Activated CD4-positive, alpha-beta T cell treated with anti-CD3 and anti-CD28 coated beads, Interleukin-2, amount 50 U/mL, for 24 hours (primary cell): ENCODE measurements around the gene CLDN5.

ENCODE experiments used
- DNase-seq, 2 donors: peaks; one replicate each; pipeline ENCODE4 v3.0.0-alpha.2; 2020; ENCODE audit warnings: low read depth in 1 of 2, low spot score in 1 of 2

Gene CLDN5

DNA sequence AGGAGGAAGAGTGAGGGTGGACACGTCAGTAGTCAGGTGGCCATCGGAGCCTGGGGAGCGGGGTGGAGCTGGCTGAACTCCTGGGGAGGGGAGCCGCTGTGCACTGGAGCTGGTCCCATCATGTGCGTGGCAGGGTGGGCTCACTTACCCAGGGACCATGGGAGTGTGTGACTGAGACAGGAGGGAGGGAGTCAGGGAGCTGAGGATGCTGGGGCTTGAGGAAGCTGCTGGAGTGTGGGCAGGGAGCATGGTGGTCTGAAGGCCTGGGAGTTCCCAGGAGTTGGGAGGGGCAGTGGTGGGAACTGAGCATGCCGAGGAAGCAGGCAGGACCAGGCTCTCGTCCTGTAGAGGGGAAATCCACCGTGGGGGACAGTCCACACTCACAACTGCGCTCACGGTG lies 18.0 kb downstream of the CLDN5 start:
- DNase-seq: no peak

DNA sequence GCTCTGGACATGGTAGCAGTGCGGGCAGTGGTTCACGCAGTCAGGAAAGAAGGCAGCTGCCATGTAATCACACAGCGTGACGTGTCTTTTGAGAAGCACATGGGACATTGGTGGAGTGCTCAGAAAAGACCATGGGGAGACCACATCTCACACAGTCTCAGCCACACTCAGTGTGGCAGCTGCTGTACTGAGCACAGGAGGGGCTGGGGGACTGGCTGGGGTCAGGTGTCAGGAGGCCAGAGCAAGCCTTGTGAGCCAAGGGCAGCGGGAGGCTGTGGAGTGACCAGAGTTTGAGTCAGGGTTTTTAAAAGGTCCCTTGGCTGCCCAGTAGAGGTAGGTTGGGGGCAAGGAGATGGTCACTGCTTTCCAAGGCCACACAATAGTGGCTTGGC lies 18.5 kb downstream of the CLDN5 start:
- DNase-seq: no peak

DNA sequence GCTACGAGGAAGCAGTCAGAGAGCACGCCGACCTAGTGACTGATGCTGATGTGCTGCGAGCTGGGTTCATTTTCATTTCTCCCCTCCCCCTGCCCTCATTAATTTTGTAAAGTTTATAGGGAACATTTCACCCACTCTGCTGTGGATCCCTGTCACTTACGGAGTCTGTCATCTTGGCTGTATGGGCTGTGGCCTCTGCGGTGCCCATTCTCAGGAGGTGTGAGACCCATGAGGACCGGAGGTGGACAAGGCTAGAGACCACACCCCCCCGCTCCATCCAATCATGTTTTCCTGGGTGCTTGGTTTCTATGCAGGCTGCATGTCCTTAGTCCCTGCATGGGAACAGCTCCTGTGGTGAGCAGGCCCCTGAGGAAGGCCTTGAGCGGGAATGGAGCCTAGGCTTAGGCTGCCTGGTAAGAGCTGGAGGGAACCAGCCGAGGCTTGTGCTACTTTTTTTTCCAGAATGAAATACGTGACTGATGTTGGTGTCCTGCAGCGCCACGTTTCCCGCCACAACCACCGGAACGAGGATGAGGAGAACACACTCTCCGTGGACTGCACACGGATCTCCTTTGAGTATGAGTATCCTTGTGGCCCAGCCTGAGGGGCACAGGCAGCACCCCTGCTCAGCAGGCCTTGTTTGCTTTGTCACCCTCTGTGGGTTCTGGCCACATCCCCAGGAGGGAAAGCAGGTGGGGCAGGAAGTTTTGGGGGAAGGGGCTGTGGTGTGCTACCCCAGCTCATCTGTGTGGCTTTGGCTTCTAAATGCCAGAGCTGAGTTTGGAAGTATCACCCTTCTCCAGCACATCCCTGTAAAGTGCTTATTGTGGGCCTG lies 19.1 kb downstream of the CLDN5 start:
- DNase-seq: no peak

DNA sequence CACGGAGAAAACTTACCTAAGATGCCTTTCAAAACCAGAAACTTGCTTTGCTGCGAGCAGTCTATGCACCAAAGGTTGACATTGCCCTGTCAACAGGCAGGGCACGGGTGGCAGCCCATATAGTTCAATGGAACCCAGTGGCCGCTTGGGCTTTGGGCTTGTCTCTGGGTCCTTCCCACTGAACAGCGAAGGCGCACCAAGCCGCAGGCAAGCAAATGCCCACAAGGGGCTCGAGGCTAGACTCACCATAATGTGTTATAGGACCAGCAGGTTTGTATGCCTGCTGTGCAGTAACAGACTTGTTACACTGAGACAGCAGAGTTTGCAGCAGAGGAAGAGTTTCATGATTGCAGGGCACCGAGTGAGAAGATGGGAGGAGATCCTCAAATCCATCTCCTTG lies 20.3 kb downstream of the CLDN5 start:
- no peak for DNase-seq

DNA sequence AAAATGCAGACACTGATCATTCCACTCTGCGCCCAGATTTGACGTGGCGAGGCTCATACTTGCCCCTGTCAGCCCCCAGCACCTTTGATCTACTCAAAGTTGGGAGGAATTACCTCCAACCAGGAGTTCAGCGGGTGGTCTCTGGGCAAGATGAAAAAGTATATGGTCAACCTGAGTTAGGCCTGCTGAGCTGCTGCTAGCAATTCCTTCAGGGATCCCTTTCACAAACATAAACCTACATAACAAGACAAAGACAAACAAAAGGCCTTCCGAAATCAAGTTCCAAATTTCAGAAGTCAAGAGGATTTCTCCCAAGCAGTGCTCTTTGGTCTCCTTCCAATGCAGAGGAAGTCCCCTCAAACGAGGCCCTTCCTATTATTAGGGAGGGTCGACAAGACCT lies 20.8 kb downstream of the CLDN5 start:
- no peak for DNase-seq

DNA sequence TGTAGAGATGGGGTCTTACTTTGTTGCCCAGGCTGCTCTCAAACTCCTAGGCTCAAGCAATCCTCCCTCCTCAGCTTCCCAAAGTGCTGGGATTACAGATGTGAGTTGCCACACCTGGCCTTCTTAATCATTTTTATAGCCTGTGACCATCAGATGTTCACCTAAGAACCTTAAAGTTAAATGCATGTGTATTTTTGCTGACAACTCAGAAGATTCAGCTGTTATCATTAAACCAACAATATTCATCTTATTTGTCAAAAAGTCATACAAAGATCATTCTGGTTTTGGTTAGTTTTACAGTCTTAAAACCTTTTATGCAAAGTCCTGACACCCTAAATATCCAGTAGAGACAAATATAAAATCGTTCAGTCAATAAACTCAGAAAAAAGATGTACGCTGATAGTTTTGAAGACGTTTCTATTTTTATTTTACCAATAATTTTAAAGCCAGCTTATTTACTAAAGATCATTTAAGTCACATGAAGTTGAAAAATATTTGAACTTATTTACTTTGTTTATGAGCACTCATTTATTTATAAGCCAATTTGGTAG lies 22.2 kb downstream of the CLDN5 start:
- no peak for DNase-seq

DNA sequence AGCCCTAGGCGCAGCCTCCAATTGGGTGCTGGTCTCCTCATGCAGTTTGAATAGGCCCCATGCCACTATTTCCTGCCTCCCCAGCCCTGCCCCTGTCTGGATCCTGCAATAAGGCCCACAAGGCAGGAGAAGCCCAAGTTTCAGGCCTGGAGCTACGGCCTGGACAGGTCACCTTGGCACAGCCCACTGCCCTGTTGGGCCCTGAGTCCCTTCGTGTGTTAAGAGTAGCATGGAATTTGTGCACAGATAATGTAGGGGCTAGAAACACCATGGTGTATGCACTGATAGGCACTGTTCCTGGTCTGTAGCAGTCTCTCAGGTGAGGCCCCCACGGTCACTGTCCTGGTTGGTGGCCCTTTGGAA lies 24.3 kb downstream of the CLDN5 start:
- DNase-seq: no peak

DNA sequence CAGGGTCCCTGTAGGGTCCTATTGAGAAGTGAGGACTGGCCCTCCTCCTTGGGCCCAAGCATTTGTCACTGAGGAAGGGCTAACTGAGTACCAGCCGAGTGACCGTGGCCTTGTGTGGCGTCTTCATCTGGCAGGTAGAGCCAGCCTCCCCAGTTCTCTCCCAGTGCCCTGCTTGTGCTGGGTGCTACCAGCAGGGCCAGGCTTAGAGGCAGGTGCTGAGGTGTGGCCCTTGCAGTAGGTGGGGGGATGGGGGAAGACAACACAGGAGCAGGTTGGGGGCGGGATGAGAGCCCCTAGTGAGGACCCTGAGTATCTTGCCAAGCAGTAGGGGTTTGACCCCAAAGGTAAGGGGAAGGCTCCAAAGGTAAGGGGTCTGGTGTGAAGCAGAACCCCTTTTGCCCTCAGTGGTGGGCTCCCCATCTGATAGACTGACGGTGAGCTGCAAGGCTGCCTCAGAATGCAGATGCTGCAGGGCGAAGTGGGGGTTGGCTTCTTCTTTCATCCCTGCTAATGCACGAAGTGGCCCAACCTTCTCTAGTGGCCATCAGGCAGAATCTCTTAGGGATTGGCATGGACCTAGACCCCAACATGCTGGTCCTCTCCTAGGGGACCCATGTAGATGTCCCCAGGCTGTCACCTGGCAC lies 24.9 kb downstream of the CLDN5 start:
- DNase-seq: no peak

DNA sequence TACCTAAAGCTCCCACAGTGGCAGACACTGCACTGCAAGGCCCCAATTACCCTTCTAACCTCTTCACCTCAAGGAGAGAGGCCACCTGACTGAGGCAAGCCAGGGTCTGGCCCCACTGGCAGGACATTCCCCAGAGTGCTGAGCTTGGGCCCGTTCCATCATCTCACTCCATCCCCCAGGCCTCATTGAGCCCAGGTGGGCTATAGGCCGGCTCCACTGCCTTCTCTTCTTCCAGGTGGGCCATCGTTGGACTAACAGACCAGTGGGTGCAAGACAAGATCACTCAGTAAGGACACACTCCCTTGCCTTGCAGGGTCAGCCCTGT lies 25.4 kb downstream of the CLDN5 start:
- no peak for DNase-seq

DNA sequence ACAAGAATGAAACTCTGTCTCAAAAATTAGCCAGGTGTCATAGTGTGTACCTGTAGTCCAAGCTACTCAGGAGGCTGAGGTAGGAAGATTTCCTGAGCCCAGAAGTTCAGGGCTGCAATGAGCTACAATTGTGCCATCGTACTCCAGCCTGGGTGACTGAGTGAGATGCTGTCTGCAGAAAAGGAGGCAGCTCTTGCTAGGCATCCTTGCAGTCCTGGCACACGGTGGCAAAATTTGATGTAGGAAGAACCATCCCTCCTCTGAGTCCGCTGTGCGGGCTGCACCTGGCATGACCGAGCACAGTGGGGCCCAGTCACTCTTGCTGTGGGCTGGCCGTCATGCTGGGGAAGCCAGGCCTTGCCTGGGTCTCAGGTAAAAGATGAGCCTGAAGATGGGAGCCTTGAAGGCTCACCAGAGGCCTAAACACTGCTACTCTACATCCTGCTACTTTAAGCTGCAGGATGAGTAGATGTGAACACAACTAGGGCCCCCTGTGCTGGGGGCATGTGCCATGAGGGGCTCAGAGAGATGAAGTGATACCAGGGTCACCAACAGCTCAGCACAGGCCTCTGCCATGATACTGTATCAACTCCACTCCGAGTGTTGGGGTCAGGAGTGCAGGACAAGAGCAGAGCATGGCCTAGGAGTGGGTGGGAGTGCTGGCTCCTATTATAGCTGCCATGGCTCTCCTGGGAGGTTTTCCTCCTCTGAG lies 25.9 kb downstream of the CLDN5 start:
- DNase-seq: no peak

DNA sequence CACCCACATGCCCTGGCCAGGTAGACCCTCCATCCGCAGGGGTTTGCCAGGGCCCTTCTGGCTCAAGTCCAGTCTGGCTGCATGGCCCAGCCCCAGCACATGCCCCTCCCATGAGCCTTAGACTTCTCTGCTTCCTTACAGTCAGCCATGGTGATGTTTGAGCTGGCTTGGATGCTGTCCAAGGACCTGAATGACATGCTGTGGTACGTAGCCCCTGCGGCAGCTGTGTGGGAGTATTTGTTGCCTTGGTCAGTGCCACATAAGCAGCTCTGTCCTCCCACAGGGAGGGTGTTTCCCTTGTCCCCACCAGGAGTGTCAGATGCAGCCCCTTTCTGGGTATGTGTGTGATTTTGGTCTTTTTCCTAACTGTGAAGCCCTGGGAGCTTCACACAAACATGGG lies 27.0 kb downstream of the CLDN5 start:
- no peak for DNase-seq

DNA sequence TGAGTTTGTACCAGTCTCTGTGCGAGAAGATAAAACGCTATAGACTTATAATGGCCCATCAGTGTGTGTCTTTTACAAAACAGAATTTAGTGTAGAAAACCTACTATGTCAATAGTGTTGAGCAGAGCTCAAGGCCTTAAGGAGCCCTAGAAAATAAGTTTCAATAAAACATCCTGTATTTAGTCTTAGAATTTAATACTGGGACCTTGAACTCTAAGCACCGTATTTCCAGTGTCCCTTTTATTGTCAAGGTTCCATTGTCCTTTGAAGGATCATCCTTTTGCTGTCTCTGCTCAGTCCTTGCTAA lies 27.9 kb downstream of the CLDN5 start:
- no peak for DNase-seq

DNA sequence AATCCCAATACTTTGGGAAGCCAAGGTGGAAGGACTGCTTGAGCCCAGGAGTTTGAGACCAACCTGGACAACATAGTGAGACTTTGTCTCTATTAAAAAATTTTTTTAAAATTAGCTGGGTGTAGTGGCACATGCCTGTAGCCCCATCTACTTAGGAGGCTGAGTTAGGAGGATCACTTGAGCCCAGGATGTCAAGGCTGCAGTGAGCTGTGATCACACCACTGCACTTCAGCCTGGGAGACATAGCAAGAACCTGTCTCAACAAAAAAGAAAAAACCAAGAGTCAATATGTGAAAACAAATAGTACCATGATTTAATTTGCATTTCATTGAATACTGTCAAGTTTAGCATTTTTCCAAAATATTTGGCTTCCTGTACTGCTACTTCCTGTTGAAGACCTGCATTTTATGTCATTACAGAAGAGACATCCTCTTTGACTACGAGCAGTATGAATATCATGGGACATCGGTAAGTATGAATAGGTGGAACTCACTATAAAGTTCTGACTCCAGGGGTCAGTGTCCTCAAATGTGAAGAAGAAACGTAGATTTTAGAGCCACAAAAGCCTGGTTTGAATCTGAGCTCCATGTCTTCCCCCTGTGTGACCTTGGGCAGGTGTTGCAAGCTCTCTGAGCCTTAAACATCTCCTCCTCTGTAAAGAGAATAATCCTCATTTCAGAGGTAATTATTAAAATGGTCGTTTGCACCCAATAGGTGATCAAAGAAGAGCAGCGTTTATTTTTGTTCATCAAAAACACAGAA lies 28.5 kb downstream of the CLDN5 start:
- no peak for DNase-seq

DNA sequence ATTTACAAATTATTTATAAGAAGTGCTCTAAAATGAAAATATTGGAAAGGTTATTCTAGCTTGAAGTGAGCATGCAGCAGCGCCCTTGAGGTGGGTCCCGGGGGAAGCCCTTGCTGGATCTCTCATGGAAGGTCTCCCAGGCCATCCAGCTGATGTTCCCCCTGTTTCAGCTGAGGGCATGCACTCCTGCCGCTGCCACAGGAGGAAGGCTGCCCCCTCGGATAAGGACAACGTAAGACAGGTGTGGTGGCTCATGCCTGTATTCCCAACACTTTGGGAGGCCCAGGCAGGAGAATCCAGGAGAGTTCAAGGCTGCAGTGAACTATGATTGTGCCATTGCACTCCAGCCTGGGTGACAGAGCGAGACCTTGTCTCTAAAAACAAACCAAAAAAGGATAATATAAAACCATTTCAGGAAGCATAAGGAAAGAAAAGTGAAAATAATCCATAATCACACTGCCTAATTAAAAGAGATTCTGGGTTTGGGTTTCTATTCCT lies 29.5 kb downstream of the CLDN5 start:
- no peak for DNase-seq

DNA sequence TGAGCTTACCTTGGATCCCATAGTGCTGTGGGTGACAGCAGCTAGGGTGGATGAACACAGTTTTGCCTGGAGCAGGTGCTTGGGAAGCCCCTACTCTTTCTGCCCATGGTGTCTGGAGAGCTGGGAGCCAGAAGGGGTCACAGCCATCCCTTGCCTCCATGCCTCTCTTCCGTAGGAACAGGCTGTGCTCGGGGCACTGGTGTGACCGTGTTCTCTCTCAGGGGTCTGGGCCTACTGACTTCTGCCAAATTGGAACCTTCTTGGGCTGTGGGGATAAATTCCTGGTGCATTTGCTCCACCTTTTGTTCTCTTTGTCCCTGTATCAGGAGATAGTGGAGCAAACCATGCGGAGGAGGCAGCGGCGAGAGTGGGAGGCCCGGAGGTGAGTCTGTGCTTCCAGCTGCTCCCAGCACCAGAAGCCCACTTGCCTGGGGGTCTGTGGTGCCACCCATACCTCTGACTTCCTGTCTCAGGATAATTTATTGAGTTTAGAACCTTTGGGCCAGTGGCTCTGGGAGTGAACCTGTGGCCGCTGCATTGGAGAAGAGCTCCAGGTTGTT lies 30.1 kb downstream of the CLDN5 start:
- no peak for DNase-seq

DNA sequence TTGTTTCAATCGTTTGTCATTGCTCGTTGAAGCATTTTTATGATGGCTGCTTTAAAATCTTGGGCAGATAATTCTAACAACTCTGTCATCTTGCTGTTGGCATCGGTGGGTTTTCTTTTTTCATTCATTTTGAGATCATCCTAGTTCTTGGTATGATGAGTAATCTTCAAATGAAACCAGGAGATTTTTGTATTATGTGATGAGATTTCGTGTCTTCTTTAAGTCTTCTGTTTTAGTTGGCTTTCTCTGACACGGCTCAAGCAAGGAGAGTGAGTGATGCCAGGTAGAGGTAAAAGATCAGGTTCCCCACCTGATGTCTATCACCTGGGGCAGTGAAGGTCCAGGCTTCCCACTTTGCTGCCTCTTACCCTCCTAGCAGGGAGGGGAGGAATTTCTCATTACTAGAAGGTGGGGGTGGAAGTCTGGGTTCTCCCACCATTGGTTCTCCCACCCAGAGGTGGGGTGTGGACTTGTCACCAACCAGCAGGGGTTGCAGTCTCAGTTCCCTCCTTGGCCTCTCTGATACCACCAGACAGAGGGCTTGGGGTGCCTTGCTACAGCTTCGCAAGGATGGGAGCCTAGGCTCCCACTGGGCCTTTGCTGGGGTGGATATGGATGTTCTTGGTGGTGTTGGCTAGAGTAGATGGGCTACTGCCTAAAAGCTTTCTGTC lies 31.6 kb downstream of the CLDN5 start:
- no peak for DNase-seq

DNA sequence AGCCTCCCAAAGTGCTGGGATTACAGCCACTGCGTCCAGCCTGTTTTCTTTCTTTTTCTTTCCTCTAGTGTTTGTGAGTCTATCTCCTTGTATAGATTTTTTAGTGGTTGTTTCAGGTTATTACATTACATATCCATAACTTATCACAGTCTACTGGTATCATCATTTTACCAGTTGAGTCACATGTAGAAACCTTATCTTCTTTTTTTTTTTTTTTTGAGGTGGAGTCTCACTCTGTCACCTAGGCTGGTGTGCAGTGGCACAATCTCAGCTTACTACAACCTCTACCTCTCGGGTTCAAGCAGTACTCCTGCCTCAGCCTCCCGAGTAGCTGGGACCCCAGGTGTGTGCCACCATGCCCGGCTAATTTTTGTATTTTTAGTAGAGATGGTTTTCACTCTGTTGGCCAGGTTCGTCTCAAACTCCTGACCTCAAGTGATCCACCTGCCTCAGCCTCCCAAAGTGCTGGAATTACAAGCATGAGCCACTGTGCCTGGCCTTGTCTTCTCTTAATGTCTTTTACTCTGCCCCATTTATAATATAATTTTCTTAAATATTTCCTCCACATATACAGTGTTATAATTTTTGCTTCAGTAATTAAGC lies 33.5 kb downstream of the CLDN5 start:
- no peak for DNase-seq

DNA sequence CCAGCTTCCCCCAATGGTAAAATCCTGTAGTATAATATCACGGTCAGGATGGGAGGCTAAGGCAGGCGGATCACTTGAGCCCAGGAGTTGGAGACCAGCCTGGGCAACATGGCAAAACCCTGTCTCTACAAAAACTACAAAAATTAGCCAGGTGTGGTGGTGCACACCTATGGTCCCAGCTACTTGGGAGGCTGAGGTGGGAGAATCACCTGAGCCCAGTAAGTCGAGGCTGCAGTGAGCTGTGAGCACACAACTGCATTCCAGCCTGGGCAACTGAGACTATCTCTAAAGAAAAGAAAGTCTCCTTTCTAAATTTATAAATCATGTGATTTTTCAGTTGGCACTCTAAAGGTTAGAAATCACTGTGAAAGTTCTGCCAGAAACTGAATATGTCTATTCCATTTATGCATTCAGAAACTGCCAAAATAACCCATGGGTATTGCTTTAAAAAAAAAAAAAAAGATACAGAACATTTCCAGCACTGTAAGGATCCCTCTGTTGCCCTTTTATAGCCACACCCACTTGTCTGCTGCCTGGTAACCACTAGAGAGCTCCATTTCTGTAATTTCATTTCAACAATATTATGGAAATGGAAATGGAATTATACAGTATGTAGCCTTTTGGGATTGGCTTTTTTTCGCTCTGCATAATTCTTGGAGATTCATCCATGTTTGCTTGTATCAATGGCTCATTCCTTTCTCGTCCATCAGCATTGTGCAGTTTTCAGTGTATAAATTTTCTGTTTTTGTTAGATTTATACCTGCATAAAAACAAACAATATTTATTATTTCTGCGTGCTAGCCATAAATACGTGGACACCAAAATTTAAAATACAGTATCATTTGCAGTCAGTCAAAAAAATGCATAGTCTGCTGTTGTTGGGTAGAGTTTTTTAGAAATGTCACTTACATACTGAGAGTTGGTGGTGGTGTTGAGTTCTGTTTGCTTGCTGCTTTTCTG lies 35.0 kb downstream of the CLDN5 start:
- DNase-seq: no peak

DNA sequence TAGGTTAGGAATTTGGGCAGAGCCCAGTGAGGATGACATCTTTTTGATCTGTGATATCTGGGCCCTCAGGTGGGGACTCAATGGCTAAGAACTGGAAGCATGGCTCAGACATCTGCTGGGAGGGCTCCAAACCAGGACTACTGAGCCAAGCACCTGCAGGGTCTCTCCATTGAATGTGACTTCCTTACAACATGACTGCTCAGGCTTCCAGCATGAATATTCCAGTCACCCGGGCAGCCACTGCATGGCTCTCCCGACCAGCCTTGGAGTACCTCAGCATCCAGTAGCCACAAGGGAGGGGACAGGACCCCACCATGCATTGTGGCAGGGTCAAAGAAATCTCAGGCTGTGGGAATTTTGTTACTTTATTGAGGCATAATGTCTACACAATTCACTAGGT lies 35.9 kb downstream of the CLDN5 start:
- DNase-seq: no peak
